GM19395 (cell line): ENCODE data around the gene L1CAM.

Experiments
- ATAC-seq: cut with Tn5 transposase; IDR thresholded peaks from one replicate; pipeline ENCODE4 v1.9.1; 2021; ENCODE audit warnings: mild to moderate bottlenecking, moderate library complexity; ENCODE audit not compliant: unreplicated experiment

The L1CAM gene

DNA sequence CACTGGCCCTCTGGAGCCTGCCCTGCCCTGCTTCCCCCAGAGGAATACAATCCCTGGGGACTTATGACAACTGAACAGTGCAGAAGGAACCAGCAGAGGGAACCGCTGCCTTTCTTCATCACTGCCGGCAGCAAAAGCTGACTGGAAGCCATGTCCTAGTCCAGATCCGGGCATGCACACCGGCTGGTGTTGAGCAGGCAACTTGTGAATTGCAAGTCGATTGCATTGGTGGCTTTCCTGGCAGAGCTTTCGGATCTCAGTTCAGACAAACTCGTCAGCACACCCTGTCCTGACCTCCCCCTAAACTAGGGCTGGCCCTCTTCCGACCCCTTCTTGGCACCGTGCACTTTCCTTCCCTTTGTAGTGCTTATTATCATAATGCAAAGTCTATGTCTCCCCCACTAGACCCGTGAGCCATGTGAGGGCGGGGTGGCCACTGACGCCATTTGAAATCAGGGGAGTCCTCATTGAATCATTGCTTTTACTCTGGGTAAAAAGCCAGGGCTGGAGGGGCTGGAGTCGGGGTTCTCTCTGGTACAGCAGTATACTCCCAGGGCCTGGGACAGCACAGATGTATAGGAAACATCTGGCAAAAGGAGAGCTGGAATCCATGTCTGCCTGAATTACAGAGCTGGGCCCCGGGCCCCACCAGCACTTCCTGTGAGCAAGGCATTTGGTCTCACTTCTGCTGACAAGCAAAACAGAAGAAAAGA, 38.3 kb upstream of the L1CAM start:
- ATAC-seq: no peak

DNA sequence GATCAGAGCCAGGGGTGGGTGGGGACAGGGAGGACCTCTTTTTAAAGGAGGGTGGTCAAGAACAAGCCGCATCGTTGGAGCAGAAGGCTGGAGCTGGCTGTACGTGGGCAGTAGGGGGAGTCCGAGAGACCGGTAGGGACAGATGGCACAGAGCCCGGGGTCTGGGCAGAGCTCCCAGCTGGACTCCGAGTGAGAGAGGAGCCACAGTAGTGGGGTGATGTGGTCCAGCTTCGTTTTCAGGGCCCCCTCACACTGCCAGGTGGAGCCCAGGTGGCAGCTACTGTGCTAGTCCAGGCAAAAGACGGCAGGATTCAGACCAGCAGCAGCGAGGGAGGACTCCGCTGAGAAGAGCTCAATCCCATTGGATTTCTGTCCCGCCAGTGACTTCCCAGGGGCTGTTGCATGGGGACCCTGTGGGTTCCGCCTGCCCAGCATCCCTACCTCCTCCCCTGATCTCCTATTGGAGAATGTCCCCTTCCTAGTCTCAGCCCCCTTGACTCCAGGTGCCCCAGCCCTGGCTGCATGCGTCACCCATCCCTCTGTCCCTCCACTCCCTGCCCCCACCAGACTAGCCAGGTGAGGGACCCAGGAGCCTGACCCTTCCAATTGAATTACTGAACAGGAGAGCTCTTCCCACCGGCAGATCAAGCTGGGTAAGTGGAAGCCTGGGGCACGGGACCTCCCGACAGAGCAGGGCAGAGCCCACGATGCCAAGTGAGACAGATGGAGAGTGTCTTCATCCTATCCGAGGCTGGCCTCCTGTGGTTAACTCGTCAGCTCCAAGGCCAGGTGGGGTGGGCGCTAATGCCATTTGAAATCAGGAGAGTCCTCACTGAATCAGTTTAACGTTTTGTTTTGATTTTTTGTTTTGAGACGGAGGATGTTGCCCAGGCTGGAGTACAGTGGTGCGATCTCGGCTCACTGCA, 37.2 kb upstream of the L1CAM start:
- ATAC-seq: no peak

DNA sequence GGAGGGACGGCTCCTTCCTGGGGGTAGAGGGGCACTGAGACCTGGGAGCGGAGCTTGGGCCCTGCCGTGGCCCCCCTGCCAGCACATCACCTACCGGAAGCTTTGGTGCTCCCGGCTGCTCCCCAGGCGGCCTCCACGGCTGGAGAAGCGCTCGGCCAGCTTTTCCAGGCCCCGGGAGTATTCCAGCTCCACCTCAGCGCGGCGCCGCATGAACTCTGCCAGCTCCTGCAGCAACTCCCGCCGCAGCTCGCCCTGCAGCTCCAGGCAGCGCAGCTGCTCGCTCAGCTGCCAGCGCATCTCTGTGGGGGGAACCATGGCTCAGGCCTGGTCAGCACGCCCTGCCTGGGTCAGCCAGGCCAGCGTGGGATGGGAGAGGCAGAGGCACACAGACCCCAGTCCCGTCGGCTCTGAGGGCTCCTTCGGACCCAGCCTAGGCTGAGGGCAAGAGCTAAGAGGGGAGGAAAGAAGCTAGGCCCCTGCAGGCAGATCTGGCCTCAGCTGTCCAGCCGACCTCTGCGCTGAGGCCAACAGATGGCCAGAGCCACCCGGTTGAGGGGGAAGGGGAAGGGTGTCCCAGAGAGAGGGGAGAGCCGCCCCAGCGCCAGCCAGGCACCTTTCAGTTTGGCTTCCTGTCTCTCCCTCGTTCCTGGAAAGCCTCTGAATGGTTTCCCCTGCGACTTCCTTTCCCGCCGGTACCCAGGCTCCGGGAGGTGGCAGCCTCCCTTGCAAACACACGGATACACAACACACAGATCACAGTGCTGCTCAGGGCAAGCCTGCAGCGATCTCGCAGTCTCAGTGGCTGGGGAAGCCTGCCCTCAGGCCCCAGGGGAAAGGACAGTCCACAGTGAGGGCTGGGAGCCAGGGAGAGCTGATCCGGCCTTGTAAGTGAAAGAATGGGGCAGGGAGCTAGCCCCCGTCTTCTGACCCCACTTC, 35.8 kb upstream of the L1CAM start:
- no peak for ATAC-seq

DNA sequence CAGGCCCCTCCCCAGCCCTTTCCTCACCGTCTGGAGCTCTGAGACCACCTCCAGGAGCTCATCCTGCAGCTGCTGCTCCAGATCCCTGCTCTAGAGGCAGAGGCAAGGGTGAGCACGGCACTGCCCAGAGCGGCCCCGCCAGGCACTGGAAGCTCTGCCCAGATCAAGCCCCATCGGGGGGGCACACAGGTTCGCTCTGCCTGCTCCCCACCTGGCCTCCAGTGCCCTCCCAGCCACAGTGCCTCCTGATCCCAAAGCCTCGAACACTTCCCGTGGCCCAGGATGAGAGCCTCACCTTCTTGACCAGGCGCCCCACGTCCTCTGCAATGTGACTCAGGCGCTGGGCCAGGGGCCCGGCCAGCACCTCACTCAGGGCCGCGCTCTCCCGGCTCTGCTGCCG, 35.1 kb upstream of the L1CAM start:
- no peak for ATAC-seq

DNA sequence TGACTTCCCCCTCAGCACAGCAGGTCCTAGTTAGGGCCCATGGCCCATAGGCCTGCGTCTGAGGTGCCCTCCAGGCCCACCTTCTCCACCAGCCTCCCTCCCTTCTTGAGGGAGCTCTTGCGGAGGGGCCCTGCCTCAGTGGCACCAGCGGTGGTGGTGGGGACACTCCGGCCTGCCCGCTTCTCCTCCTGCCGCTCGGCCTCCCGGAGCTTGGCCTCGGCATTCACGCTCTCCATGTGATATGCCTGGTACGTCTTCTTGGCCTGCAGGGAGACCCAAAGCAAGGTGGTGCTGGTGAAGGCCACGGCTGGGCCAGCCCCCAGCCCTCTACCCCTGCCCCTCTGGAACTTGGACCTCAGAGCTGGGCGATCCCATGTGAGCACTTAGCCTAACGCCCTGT, 34.6 kb upstream of the L1CAM start:
- no peak for ATAC-seq

DNA sequence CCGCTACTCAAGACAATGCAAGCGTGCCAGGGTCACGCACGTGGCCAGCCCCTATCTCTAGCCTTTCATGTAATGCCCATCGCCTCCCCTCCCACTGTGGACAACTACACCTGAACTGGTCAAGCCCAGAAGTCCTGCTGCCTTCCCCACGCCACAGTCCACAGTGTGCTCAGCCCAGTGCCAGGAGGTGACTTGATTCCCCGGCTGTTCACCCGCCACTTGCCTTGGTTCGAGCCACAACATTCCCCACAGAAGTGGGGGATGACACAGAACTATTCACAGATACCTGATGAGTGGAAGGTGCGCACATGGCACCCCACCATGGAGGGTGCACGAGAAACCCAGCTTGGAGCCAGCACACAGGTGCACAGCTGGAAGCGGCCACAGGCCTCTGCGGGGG, 33.3 kb upstream of the L1CAM start:
- no peak for ATAC-seq

DNA sequence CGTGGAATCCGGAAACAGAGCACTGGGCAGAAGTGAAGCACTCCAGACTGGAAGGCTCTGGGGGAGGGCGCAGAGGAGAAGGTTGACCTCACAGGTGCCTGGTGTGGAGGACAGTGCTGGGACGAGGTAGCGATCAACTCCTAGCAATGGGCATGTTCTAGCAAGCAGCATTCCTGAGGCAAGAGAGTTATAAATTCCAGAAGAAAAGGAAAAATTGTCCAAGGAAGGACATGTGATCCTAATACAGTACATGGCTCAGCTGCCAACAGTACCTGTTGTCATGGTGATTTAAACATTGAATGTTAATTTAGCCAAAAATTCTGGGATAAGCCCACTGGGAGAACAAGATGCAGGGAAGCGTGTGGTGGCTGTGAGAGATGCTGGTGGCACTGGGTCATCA, 31.9 kb upstream of the L1CAM start:
- no peak for ATAC-seq

DNA sequence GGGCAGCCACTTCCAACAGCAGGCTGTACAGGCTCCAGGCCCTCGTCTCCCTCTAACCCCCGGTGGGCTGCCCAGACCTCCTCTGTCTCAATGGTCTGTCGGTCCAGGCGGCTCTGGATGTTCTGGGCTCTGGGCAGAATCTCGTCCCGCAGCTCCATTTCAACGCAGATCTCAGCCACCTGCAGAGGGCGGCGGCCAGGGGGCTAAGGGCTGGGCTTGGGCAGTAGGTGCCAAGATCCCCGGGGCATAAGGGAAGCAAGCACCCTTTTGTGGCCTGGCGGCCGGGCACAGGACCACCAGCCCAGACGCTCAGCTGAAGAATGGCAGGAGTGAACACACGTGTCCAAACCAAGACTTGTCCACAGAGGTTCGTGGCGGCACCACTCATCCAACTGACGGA, 27.7 kb upstream of the L1CAM start:
- no peak for ATAC-seq

DNA sequence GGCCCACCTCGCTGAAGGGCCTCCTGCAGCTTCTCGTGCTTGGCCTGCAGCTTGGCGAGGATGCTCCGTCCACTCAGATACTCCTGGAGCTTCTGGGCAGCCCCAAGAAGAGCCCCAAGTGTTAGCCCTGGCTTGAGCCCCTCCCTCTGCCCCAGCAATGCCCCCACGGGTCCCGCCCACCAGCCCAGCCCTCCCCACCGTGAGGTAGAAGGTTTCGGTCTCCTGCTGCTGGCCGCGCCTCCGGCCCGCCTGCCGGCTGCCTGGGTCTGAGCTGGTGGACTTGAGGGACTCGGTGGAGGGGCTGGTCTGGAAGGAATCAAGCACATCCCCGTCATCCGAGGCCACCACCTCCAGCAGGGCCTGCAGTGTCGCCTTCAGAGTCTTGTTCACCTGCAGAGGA, 27.2 kb upstream of the L1CAM start:
- ATAC-seq: no peak

DNA sequence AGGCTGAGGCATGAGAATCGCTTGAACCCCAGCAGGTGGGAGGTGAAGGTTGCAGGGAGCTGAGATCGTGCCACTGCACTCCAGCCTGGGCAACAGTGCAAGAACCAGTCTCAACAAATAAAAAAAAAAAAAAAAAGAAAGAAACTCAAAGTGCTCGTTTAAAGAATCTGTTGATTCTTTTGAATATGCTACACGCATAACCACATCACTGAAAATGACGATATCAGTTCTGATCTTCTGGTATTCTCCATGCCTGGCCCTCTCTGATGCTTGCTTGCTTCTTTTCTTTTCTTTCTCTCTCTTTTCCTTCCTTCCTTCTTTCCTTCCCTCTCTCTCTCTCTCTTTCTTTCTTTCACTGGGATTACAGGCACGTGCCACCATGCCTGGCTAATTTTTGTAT, 25.8 kb upstream of the L1CAM start:
- no peak for ATAC-seq

DNA sequence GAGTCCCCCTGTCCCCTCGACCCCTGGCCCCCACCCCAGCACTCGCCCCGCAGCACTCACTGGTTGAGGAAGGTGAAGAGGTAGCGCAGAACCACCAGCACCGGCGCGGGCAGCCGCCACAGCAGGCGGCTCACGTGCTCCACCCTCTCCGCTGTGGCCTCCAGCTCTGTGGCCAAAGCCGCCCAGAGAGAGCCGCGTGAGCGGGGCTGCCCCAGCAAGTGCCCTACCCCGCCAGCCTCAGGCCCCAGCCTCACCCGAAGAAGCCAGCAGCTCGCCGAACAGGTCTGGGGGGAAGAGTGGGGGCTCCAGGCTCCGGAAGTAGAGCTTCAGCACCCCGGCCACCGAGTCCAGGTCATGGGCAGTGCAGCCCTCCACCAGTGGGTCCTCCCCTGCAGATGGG, 24.5 kb upstream of the L1CAM start:
- ATAC-seq: no peak

DNA sequence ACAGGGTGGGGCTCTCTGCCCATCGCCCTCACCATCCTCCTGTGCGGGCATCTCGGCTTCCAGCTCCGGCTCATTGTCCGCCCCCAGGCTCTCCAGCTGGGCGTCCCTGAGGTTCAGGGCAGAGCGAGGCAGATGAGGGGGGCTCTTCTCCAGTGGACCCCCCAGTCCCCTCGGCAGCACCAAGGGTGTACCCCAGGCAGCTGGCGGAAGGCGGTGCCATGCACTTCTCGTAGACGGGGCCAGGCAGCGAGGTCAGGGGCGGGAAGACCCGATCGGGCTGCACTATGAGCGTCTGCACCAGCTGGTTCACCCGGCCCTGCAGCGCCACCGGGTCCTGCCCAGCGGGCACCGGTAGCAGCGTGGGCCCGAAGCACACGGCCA, 24.0 kb upstream of the L1CAM start:
- ATAC-seq: no peak

DNA sequence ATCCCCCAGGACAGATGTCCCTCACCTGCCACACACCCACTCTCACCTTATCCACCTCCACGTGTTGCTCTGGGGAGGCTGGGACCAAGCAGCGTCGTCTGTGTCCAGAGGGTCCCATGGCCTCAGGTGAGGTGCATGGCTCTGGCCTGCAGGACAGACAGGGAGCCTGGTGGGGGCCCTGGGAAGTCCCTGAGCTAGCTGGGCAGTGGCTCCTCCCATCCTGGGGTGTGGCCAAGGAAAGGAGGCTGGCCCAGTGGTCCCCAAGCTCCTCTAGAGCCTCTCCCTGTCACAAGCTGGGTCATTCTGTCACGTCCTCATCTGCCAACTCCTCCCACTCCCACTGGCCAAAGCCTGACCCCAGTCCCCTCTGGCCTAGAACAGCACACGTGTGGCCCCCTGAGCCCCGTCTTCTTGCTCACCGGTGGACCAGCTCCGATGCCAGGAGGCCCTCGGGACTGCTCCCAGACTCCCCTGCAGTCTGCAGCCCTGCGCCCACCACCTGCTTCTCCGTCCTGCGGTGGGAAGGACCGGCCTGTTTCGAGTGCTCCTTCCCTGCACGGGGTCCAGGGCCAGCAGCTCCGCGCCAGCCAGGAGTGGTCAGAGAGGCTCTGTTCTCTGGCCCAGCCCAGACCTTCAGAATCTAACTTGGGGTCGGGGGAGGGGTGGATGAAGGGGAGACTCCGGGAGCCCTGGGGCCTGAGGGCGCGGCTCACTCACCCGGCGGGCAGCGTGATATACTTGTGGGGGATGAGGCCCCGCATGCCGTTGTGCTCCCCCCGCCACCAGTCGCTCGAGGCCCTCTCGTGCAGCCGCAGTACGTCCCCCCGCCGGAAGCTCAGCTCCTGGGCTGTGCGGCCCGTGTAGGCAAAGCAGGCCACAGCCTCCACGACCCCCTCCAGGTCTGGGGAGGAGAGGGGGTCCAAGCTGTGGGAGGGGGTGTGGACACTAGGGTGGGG, 23.3 kb upstream of the L1CAM start:
- no peak for ATAC-seq

DNA sequence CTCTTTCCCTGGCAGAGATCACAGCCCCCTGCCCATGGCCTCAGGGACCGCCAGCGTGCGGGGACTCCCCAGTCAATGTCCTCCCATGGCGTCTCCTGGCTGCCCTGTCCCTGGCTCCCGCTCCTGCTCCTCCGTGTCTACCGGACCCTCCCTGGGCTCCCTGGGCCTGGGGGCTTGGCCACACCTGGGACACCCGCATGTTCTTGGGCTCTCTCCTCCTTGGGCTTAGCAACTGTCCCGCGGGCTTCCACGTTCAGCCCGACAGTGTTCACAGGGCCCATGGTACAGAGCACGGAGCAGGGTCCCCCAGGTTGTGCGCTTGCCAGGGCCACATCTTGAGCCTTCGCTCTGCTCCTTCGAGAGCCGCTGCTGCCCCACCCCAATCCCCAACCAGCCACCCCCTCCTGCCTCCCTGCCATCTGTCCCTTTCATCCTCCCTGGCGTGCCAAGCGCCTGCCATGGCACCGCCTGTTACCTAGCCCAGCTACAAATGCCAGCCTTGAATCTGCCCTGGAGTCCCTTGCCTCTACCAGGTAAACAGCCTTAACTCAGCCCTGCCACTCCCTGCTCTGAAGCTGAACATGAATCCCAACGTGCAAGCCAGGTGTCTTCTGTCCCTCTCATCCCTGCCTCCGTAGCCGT, 22.4 kb upstream of the L1CAM start:
- ATAC-seq: no peak

DNA sequence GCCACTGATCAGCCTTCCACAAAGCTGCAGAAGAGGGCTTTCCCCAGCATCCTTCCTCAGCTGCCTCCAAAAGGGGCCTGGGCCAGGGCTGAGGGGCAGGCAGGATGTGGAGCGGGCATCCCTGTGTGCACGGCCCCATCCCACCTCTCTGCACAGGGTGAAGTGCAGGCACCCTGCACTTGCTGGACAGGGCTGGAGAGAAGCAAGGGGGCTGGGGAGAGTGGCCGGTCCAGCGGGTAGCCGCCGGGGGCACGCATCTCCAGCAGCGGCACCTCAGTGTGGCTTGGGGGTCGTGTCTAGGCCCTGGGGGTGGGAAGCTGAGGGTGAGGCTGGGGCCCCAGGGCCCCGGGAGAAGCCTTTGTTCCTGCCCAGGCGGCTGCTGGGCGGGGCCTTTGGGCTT, 21.5 kb upstream of the L1CAM start:
- no peak for ATAC-seq

DNA sequence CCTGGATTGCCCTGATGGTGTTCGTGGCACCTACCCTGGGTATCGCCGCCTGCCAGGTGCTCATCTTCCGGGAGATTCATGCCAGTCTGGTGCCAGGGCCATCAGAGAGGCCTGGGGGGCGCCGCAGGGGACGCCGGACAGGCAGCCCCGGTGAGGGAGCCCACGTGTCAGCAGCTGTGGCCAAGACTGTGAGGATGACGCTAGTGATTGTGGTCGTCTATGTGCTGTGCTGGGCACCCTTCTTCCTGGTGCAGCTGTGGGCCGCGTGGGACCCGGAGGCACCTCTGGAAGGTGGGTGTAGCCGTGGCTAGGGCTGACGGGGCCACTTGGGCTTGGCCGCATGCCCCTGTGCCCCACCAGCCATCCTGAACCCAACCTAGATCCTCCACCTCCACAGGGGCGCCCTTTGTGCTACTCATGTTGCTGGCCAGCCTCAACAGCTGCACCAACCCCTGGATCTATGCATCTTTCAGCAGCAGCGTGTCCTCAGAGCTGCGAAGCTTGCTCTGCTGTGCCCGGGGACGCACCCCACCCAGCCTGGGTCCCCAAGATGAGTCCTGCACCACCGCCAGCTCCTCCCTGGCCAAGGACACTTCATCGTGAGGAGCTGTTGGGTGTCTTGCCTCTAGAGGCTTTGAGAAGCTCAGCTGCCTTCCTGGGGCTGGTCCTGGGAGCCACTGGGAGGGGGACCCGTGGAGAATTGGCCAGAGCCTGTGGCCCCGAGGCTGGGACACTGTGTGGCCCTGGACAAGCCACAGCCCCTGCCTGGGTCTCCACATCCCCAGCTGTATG, 20.3 kb upstream of the L1CAM start:
- no peak for ATAC-seq

DNA sequence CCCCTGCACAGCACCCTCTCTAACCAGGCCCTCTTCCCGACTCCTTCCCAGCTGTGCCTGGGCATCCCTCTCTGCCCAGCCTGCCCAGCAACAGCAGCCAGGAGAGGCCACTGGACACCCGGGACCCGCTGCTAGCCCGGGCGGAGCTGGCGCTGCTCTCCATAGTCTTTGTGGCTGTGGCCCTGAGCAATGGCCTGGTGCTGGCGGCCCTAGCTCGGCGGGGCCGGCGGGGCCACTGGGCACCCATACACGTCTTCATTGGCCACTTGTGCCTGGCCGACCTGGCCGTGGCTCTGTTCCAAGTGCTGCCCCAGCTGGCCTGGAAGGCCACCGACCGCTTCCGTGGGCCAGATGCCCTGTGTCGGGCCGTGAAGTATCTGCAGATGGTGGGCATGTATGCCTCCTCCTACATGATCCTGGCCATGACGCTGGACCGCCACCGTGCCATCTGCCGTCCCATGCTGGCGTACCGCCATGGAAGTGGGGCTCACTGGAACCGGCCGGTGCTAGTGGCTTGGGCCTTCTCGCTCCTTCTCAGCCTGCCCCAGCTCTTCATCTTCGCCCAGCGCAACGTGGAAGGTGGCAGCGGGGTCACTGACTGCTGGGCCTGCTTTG, 19.6 kb upstream of the L1CAM start:
- no peak for ATAC-seq
